ENCODE results near the gene MYOCOS. TPM values are rescaled to one million over a fixed set of nuclear protein-coding genes. Genes with fewer than 3 reads are reported as not detected.
A peak's percentile ranks its signal among the peaks of the same experiment; 100 is the strongest.

Gene MYOCOS
- total RNA-seq, 4 donors from 2014 or later, result not detected

DNA sequence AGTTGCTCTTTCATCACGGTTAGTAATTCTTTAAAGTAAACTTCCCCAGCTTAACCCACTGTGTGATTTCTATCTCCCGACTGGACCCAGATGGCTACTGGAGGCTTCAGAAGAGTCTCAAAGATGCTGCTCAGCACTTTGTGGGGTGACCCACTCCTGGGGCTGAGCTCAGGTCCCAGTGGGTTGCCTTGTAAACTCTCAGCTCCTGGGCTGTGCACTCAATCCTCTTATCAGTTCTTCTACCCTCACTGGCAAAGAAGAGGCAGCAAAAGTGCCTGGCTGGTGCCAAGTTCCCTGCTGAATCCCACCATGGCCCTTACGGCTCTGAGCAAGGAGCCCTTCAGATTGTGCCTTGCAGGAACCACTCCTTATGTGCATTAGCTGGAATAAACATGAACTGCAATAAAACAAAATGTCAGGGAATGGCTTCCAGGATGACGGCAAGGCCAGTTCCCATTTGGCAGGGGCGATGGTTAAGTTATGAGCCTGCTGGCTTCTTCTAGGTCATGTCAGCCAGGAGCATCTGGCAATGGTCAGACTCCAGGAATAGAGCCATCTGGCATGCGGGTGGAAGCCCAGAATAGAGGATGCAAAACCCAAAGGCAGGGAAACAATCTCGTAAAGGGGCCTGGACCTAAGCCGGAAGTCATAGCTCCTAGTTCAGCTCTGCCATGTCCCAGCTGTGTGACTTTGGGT lies 23.7 kb downstream of the MYOCOS start:
- peak overlapping the region in 1 of 2 donors; percentile 6 for H3K4me3 ChIP-seq
- no peaks in the 10 kb centered on the region for H3K27me3 ChIP-seq
- no peaks in the 10 kb centered on the region for H3K36me3 ChIP-seq
- no peaks in the 10 kb centered on the region for H3K9me3 ChIP-seq
- 8 to 16% methylated on average over 4 to 7 of the region's 8 CpGs for WGBS, 2 donors (ENCODE audit: low coverage in 1 of 2)
- peak overlapping the region; percentile 75 to 89 (median 84) for H3K27ac ChIP-seq
- H3K4me1 ChIP-seq, result peaks cover 0 to 67% (median 8%) of the 10 kb centered on the region in 3 donors
- ATAC-seq, result peak; percentile 89
- TF ChIP-seq POLR2A (IDR thresholded peaks at IDR 0.05), result no peak
- TF ChIP-seq, protein P1, sequence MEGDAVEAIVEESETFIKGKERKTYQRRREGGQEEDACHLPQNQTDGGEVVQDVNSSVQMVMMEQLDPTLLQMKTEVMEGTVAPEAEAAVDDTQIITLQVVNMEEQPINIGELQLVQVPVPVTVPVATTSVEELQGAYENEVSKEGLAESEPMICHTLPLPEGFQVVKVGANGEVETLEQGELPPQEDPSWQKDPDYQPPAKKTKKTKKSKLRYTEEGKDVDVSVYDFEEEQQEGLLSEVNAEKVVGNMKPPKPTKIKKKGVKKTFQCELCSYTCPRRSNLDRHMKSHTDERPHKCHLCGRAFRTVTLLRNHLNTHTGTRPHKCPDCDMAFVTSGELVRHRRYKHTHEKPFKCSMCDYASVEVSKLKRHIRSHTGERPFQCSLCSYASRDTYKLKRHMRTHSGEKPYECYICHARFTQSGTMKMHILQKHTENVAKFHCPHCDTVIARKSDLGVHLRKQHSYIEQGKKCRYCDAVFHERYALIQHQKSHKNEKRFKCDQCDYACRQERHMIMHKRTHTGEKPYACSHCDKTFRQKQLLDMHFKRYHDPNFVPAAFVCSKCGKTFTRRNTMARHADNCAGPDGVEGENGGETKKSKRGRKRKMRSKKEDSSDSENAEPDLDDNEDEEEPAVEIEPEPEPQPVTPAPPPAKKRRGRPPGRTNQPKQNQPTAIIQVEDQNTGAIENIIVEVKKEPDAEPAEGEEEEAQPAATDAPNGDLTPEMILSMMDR (IDR thresholded peaks at IDR 0.05), result no peak
- TF ChIP-seq POLR2AphosphoS5 (IDR thresholded peaks at IDR 0.05), result peak; percentile 93
- no peak for TF ChIP-seq EP300 (IDR thresholded peaks at IDR 0.05)

DNA sequence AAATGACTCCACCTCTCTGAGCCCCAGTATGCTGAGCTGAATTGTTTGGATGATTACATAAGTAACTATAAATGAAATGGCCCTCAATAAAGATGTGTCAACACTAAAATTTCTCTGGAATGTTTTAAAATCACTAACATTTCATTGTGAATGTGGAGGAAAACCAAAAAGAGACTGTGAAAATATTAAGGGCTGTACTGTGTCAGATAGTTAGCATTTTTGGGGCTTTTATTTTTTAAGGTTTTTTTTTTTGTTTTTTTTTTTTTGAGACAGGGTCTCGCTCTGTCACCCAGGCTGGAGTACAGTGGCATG lies 24.2 kb downstream of the MYOCOS start:
- H3K4me1 ChIP-seq, result peaks cover 0 to 67% (median 8%) of the 10 kb centered on the region in 3 donors
- H3K9me3 ChIP-seq, result no peaks in the 10 kb centered on the region
- H3K4me3 ChIP-seq, result no peak overlapping the region
- 78% methylated on average over 1 of the region's 1 CpG; no CpG with 5 or more reads in 1 of the 2 donors for WGBS, 2 donors (ENCODE audit: low coverage in 1 of 2)
- H3K36me3 ChIP-seq, result no peaks in the 10 kb centered on the region
- no peak for ATAC-seq
- H3K27ac ChIP-seq, result peak overlapping the region; percentile 75 to 89 (median 84)
- no peaks in the 10 kb centered on the region for H3K27me3 ChIP-seq
- TF ChIP-seq POLR2A (IDR thresholded peaks at IDR 0.05) (no peak), POLR2AphosphoS5 (IDR thresholded peaks at IDR 0.05) (no peak), EP300 (IDR thresholded peaks at IDR 0.05) (no peak)
- TF ChIP-seq, protein P1 (IDR thresholded peaks at IDR 0.05), result no peak

DNA sequence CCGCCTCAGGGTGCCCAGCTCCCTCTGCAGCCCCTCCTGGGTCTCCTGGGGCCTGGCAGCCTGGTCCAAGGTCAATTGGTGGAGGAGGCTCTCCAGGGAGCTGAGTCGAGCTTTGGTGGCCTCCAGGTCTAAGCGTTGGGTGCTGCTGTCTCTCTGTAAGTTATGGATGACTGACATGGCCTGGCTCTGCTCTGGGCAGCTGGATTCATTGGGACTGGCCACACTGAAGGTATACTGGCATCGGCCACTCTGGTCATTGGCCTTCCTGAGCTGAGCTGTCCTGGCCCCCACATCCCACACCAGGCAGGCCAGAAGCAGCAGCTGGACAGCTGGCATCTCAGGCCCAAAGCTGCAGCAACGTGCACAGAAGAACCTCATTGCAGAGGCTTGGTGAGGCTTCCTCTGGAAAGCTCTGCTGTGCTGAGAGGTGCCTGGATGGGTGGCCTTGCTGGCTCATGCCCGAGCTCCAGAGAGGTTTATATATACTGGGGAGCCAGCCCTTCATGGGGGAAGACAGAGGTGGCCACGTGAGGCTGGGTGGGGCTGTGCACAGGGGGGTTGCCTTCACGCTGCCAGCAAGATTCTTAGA lies 30.3 kb downstream of the MYOCOS start, which contains the start of gene MYOC:
MYOC (minus strand) TSS at position 455 of the 589 bp plus-strand sequence; CDS start at position 378, 77 bp downstream.
- peaks cover 16 to 85% (median 38%) of the 10 kb centered on the region in 3 donors for H3K4me1 ChIP-seq
- peak within 1 kb of the TSS; percentile 78 to 96 (median 86) for H3K27ac ChIP-seq
- 0% methylated on average over 1 of the region's 8 CpGs for WGBS, 2 donors (ENCODE audit: low coverage in 1 of 2)
- peak within 1 kb of the TSS; percentile 45 to 61 for H3K4me3 ChIP-seq
- no peaks in the 10 kb centered on the region for H3K27me3 ChIP-seq
- TF ChIP-seq, protein P1 (IDR thresholded peaks at IDR 0.05), result no peak
- TF ChIP-seq POLR2AphosphoS5 (IDR thresholded peaks at IDR 0.05), result no peak
- TF ChIP-seq POLR2A (IDR thresholded peaks at IDR 0.05), result no peak
- TF ChIP-seq EP300 (IDR thresholded peaks at IDR 0.05), result no peak
- no peaks in the 10 kb centered on the region for H3K36me3 ChIP-seq
- ATAC-seq, result no peak
- H3K9me3 ChIP-seq, result no peaks in the 10 kb centered on the region

DNA sequence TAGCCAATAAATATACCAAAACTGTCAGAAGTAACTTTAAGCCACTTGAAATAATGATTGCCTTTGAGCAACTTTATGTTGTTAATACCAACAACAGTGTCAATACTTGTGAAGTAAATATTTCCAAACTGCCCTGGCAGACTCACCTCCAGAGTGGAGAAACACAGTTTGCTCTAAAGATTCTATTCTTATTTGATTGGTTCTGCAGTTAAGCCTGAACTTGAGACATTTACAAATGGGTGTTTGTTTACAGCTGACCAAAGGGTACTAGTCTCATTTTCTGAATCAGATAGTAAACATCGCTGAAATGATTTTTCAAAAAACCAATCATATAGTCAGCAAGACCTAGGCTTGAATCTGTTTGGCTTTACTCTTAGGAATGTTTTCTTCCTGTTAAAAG lies 31.8 kb downstream of the MYOCOS start:
- no peak for ATAC-seq
- no peak for TF ChIP-seq EP300 (IDR thresholded peaks at IDR 0.05)
- TF ChIP-seq POLR2AphosphoS5 (IDR thresholded peaks at IDR 0.05), result no peak
- TF ChIP-seq, protein P1 (IDR thresholded peaks at IDR 0.05), result no peak
- TF ChIP-seq POLR2A (IDR thresholded peaks at IDR 0.05), result no peak

More for the DNA sequence above, 31.8 kb downstream of the MYOCOS start:
- H3K4me1 ChIP-seq, result peaks cover 16 to 86% (median 38%) of the 10 kb centered on the region in 3 donors
- no peaks in the 10 kb centered on the region for H3K27me3 ChIP-seq
- no peaks in the 10 kb centered on the region for H3K9me3 ChIP-seq
- H3K27ac ChIP-seq, result peak overlapping the region; percentile 78 to 96 (median 86)
- no peak overlapping the region for H3K4me3 ChIP-seq
- WGBS, 2 donors (ENCODE audit: low coverage in 1 of 2), result 30 to 38% methylated on average over 1 of the region's 1 CpG
- H3K36me3 ChIP-seq, result no peaks in the 10 kb centered on the region
